AG09319 (cell line): ENCODE measurements around the gene HMGB4.

Experiments
- DNase-seq: peaks from one replicate; pipeline ENCODE4 v3.0.0-alpha.2; 2010; ENCODE audit warnings: low read depth; ENCODE audit errors: extremely low read depth
- TF ChIP-seq, protein P1 (sequence below): IDR thresholded peaks from 2 replicates; pipeline ENCODE4 v1.5.1; 2011; ENCODE audit warnings: low read depth, mild to moderate bottlenecking, inconsistent platforms, low read length, moderate library complexity

Gene HMGB4

DNA sequence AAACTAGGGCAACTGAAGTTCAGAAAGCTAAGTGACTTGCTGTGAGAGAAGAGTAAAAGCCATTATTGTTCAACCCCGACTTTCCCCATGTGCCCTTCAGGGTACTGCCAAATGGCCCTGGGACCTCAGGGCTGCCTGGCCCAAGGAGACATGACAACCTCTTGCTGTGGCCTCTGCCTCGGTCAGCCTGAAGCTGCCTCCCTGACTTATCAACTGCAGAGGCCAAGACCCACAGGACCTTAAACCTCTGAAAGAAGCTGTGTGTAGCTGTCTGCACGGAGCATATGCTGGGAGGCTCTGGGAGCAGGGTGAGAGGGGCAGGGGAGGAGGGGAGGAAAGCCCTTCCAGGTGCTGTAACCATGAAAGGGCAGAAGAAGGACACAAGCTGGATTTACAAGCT is 35.9 kb downstream of the HMGB4 start:
- TF ChIP-seq, protein P1, sequence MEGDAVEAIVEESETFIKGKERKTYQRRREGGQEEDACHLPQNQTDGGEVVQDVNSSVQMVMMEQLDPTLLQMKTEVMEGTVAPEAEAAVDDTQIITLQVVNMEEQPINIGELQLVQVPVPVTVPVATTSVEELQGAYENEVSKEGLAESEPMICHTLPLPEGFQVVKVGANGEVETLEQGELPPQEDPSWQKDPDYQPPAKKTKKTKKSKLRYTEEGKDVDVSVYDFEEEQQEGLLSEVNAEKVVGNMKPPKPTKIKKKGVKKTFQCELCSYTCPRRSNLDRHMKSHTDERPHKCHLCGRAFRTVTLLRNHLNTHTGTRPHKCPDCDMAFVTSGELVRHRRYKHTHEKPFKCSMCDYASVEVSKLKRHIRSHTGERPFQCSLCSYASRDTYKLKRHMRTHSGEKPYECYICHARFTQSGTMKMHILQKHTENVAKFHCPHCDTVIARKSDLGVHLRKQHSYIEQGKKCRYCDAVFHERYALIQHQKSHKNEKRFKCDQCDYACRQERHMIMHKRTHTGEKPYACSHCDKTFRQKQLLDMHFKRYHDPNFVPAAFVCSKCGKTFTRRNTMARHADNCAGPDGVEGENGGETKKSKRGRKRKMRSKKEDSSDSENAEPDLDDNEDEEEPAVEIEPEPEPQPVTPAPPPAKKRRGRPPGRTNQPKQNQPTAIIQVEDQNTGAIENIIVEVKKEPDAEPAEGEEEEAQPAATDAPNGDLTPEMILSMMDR = no peak
- no peak for DNase-seq

DNA sequence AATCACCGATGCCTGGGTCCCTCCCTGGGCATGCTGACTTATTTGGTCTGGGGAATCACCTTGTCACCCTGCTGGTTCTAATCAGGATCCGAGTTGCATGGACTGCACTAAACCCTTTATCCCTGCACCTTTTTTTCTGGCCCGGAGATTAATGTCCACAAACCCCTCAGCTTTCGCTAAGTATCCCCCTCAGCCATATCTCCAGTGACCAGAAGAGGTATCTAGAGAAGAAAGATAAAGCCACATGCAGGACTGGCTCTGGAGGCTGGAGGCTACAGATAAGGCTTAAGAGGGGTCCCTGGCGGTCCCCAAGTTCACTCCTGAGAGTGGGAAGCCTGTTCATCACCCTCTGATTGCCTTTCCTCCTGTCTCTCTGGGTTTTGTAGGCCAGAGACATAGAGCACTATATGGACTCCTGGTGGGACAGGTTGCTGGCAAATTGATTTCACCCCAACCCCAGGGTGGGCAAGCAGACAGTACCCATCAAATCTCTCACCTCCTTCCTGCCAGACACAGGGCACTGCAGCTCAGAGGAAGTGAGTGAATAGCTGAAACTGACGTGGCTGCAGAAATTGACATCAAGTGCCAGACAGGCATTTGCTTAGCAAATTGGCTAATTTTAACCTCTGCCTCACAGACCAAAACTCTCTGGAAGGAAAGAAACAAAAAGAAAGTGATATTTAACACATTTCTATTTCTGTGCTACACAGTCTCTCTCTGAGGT is 38.8 kb downstream of the HMGB4 start:
- no peak for DNase-seq

DNA sequence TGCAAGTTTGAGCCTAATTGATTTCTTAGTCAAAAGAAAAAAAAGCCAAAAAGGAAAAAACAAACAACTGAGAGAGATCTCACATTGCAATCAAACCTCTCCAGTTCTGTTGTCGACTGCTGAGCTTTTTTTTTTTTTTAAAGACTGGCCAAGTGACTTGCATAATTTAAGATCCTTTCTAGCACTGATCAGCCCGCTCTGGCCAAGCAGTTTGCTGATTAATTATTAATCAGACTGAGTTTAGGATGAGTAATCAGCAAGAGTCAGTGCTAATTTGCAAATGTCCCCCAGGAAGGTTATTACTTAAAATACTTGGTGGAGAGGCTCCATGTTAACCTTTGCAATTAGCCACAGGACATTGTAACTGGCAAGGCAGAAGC is 39.3 kb downstream of the HMGB4 start:
- TF ChIP-seq, protein P1 = no peak
- DNase-seq = no peak

More for the DNA sequence above, 38.8 kb downstream of the HMGB4 start:
- TF ChIP-seq, protein P1 = no peak

DNA sequence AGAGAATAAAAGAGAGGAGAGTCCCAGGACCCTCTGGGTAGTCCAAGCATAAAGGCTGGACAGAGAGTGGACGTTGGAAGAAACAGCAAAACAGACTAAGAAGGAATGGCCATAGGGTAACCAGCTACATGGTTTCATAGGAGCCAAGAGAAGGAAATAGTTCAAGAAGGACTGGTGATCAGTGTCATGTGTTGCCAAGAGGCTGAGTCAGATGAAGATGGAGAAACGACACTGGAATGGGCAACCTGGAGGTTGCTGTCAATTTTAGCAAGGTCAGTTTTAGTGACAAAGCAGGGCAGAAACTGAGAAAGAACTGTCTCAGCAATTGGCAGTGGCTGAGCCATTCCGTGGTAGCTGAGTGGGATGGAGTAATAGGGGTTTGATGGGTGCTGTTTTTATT is 41.4 kb downstream of the HMGB4 start:
- no peak for DNase-seq
- TF ChIP-seq, protein P1 = no peak

DNA sequence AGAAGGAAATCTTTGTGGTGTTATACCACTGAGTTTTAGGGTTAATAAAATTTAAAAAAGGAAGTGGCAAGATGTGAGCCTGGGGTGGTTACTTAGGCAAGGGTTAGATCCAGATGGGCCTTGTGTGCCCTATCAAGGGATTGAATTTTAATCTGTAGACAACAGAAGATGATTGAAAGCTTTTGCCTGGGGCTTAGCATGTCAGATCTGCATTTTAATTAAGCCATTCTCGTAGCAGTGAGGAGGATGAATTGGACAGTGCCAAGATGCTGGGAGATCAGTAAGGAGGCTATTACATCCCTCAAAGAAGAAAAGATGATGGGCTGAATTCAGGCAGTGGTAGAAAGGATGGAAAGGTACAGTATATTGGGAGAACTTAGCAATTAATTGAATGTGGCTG is 42.3 kb downstream of the HMGB4 start:
- TF ChIP-seq, protein P1 = no peak
- no peak for DNase-seq

DNA sequence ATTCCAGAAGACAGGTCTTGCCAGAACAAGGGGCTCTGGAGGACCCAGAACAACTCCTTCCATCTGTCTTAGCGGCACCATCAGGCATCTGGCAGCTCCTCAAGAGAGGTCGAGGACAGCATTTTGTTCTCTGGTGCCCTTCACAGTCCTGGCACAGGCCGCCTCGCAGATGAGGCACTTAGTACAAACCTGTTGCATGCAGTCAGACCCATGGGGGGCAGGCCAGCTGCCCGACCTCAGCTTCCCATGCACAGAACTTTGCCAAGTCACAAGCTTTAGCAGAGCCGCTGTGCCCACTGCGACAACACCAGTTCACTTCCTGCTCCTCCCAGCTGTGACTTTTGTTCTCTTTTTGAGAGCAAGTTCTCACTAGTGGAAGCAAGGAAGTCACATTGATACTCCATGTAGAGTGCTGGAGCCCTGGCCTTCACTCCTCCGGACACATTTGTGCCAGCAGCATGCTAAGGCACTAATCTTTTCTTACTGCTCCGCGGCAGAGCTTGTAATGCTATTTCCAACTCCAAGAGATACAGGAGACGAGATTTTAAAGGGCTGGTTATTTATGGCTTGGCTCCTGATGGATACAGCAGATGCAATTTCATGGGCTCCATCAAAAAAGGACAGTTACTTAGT is 44.6 kb downstream of the HMGB4 start:
- no peak for DNase-seq
- TF ChIP-seq, protein P1 = no peak
